ENCODE results near the gene ZNF318. TPM values are rescaled to one million over a fixed set of nuclear protein-coding genes. Genes with fewer than 3 reads are reported as not detected.
"Not testable (repeated sequence)": the region's sequence is repeated elsewhere in the genome, so short reads cannot be mapped to it uniquely, and the experiment has no call there.

ZNF318 gene
- total RNA-seq, 1 donor from 2014 or later, result 18.3 TPM

DNA sequence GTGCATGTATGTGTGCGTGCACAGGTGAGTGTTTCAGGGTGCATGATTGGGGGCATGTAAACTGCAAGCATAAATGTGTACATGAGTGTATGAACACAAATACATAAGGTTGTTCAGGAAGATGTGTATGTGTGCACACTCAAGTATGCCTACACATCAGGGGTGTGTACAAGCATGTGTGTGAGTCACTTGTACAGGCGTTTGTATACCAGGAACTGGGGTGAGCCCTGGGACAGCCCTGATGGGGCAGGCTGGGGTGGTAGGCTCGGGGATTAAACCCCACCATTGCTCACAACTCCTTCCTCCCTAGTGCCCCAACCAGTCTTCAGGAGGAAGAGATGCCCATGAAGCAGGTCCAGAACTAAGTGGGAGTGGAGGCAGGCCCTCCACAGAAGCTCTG is 65.1 kb downstream of the ZNF318 start:
- no peak for ATAC-seq
- TF ChIP-seq, protein P1, sequence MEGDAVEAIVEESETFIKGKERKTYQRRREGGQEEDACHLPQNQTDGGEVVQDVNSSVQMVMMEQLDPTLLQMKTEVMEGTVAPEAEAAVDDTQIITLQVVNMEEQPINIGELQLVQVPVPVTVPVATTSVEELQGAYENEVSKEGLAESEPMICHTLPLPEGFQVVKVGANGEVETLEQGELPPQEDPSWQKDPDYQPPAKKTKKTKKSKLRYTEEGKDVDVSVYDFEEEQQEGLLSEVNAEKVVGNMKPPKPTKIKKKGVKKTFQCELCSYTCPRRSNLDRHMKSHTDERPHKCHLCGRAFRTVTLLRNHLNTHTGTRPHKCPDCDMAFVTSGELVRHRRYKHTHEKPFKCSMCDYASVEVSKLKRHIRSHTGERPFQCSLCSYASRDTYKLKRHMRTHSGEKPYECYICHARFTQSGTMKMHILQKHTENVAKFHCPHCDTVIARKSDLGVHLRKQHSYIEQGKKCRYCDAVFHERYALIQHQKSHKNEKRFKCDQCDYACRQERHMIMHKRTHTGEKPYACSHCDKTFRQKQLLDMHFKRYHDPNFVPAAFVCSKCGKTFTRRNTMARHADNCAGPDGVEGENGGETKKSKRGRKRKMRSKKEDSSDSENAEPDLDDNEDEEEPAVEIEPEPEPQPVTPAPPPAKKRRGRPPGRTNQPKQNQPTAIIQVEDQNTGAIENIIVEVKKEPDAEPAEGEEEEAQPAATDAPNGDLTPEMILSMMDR (IDR thresholded peaks at IDR 0.05), result no peak
- H3K9me3 ChIP-seq, result no peaks in the 10 kb centered on the region

DNA sequence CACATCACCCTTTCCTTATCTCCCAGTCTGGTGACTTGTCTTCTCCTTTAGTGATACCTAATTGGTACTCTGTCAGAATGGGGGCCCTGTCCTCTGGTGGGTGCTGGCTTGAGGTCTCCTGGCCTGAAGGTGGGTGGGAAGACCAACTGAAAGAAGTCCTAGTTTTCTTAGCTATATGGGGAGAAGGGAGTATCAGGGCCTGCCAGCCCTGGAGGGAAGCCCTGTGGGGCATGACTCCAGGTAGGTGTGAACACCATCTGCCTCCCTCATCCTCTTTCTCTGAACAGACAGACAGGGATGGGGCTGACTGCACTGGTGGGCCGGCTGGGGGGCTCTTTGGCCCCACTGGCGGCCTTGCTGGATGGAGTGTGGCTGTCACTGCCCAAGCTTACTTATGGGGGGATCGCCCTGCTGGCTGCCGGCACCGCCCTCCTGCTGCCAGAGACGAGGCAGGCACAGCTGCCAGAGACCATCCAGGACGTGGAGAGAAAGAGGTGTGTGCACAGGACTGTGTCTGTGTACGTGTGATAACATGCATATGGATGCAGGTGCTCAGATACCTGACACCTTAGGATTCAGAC is 65.6 kb downstream of the ZNF318 start:
- intact Hi-C loops (cut with DNase I), result no loop called here

More for the DNA sequence above, 65.1 kb downstream of the ZNF318 start:
- H3K4me3 ChIP-seq, result no peak overlapping the region
- DNase-seq, result no peak
- H3K4me1 ChIP-seq, result peaks cover 13% of the 10 kb centered on the region
- no peaks in the 10 kb centered on the region for H3K36me3 ChIP-seq
- intact Hi-C loops (cut with DNase I), result no loop called here
- H3K27me3 ChIP-seq (ENCODE audit: low read depth), result peaks cover 4% of the 10 kb centered on the region
- no peak overlapping the region for H3K27ac ChIP-seq

DNA sequence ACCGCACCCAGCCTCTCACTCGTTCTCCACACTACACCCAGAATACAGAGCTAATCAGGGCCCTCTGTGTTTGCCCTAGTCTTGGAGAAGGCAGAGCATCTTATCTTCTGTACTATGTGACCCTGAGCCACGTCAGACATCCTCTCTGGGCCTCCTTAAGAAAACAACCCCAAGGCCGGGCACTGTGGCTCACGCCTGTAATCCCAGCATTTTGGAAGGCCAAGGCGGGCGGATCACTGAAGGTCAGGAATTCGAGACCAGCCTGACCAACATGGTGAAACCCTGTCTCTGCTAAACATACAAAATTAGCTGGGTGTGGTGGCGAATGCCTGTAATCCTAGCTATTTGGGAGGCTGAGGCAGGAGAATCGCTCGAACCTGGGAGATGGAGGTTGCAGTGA is 66.4 kb downstream of the ZNF318 start:
- intact Hi-C loops (cut with DNase I), result not testable (repeated sequence)

More for the DNA sequence above, 65.6 kb downstream of the ZNF318 start:
- Histone ChIP-seq H3K36me3 (no peaks in the 10 kb centered on the region), H3K4me1 (peaks cover 10% of the 10 kb centered on the region), H3K4me3 (no peak overlapping the region), H3K27me3 (ENCODE audit: low read depth) (peaks cover 5% of the 10 kb centered on the region), H3K27ac (no peak overlapping the region), H3K9me3 (no peaks in the 10 kb centered on the region)
- no peak for DNase-seq
- no peak for ATAC-seq
- TF ChIP-seq, protein P1 (IDR thresholded peaks at IDR 0.05), result no peak

DNA sequence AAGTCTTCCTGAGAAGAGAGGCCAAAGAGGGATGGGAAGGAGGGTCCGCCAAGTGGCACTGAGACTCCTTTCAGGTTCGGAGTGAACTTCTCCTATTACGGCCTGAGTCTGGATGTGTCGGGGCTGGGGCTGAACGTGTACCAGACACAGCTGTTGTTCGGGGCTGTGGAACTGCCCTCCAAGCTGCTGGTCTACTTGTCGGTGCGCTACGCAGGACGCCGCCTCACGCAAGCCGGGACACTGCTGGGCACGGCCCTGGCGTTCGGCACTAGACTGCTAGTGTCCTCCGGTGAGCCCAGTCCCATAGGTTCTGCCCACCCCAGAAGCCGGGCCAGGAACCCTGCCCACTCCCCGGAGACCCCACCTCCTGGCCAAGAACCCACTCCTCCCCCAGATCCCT is 67.3 kb downstream of the ZNF318 start:
- Histone ChIP-seq H3K4me3 (no peak overlapping the region), H3K36me3 (no peaks in the 10 kb centered on the region), H3K27ac (no peak overlapping the region), H3K4me1 (no peaks in the 10 kb centered on the region), H3K27me3 (ENCODE audit: low read depth) (peaks cover 16% of the 10 kb centered on the region), H3K9me3 (no peaks in the 10 kb centered on the region)
- TF ChIP-seq, protein P1 (IDR thresholded peaks at IDR 0.05), result no peak
- DNase-seq (no peak), ATAC-seq (no peak)
- intact Hi-C loops (cut with DNase I), result no loop called here

More for the DNA sequence above, 66.4 kb downstream of the ZNF318 start:
- H3K4me1 ChIP-seq, H3K4me3 ChIP-seq, H3K27ac ChIP-seq, ATAC-seq, H3K9me3 ChIP-seq, DNase-seq, H3K36me3 ChIP-seq: not testable (repeated sequence)
- H3K27me3 ChIP-seq (ENCODE audit: low read depth), result peaks cover 10% of the 10 kb centered on the region

DNA sequence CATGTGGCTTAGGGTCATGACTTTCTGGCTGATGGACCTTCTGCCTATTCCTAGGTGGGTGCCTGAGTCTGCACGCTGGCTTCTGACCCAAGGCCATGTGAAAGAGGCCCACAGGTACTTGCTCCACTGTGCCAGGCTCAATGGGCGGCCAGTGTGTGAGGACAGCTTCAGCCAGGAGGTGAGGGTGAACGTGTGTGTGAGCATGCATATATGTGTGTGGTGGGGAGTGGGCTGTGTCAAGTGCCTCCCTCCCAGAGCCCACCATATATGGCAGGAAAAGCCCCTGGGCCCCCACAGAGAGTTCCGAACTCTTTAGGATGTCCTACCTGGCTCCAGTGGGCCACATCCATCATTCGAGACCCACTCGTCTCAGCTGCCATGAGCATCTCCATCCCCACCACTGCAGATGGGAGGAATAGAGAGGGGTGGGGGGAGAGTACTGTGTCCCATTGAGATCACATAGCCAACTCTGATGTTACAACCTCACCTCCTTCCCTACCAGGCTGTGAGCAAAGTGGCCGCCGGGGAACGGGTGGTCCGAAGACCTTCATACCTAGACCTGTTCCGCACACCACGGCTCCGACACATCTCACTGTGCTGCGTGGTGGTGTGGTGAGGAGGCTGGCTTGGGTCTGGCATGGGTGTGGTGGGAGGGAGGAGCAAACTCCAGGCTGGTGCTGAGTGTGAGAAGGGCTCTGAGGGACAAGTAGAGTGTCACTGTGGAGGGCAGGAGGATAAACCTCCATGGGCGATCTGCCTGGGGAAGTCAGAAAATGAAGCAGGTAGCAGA is 68.2 kb downstream of the ZNF318 start:
- TF ChIP-seq, protein P1 (IDR thresholded peaks at IDR 0.05), result no peak
- no peak for ATAC-seq
- intact Hi-C loops (cut with DNase I), result no loop called here
- Histone ChIP-seq H3K36me3 (no peaks in the 10 kb centered on the region), H3K9me3 (no peaks in the 10 kb centered on the region), H3K27me3 (ENCODE audit: low read depth) (peaks cover 16% of the 10 kb centered on the region), H3K4me1 (no peaks in the 10 kb centered on the region), H3K27ac (no peak overlapping the region), H3K4me3 (no peak overlapping the region)
- no peak for DNase-seq
